NCI-H2107 (cell line): ENCODE results near the gene GDNF.
A peak's percentile ranks its signal among the peaks of the same experiment; 100 is the strongest.

Experiments used
- DNase-seq: peaks from one replicate; lab custom pipeline; 2025; lab: John Stamatoyannopoulos, UW

GDNF gene

DNA sequence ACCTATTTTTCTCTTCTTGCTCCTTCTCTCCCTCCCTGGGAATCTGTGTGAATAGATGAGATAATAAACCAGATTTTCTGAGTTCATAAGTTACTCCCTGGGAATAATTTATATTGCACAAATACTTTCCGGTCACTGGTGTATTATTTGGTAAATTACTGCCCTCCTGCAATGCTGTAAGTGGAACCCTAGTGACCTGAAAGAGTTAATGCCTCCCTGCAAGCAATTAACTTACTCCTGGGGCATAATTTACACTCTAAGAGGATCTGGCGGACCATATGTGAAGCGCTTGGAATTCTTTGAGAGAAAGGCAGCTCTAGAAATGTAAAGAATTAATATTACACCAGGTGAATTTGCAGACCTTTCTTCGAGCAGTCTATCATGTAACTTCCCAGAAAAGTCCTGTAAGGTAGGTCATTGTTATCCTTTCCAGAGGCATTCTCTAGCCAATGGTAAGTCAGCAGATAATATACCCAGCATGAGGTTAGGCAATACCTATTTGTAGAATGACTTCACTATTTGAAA, 7.0 kb upstream of the GDNF start:
- DNase-seq: no peak

DNA sequence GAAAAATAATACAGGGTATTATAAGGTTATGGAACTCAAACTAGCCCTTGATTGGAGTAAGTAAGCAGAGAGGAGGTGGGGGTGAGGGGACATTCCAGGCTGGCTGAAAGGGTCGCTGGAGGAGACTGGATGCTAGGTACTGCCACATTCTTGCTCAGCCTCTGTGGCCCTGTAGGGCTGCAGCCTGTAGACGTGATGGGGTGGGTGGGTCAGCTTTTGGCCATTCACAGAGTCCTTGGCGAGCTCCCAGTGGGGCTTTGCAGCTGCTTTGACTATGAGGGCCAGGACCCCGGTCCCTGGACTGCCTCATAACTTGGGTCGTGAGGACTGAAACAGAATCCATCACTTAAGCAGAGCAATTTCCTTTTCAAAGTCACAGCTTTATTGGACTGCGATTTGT, 4.2 kb upstream of the GDNF start:
- DNase-seq: no peak

DNA sequence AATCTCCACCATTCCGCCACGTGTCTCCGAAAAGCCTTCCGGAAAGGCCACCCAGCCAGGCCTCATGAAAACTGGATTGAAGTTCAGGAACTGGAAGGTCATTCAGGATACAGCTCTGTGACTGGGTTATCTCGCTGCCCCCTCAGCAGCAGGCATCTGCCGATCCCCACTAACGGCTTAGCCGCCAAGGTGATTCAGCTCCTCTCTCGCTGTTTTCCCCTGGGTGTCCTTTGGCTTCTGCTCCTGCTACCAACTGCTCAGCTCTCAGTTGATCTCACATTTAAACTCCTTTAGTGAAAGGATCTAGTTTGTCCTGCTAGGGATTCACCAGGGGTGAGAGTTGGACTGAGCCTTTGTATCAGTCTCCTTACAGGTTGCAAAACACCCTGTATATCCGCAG, 2.2 kb upstream of the GDNF start:
- no peak for DNase-seq

DNA sequence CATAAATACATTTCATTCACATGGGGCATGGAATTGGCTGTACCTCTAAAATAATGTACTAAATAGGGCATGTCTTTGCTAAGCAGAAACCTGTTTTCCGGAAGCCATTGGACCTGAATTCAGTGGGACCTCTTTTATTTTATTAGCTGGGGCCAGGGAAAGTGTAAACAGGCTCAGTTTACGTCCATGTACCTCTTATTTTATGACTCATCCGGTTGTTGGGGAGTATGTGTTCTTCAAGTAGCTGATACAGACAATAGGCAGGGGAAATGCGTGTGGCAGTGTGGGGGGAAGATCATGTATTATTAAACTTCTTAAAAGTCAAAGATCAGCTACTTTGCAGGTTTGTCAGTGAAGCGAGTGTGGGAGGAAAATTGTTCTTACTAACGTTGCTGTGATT, 1.4 kb upstream of the GDNF start:
- no peak for DNase-seq

DNA sequence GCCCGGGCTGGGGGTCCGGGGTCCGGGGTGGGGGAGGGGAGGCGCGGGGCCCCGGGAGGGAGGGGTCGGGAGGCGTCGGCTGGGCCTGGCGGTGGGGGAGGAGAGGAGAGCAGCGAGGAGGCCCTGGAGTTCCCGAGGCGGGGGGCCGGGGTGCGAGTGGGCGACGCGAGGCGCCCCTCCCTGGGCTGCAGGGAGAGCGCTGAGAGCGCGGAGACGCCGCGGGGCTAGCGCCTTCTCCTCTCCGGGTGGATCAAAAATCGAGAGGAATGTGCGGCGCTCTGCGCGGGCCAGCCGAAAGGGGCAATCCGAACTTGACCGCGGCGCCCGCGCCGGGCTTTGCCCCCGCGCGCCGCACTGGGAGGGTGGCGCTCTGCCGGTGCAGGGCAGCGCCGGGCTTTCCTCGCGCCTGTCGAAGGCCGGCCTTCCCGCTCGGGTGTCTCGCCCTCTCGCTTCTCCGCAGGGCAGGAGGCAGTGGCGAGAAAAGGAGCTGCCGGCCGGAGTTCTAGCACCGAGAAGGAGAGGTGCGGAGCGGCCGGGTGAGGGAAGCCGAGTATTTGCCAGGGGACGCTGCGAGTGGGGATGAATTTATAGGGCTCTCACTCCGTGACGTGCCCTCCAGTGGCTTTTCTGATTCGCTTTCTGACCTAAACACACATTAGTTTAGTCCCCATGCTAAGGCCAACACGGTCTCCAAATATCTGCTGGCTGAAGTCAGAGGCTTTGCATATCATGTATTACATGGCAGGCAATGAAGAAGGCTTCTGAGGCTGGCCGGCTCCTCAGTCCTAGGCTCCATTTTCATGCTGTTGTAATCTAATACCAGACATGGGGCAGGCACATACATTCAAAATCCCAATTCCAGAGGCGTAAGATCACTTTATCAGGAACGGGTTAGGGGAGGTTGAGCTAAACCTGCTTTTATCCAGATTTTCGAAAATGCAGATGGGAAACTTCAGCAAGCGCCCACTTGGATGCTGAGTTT, 503 bp upstream of the GDNF start:
- no peak for DNase-seq

DNA sequence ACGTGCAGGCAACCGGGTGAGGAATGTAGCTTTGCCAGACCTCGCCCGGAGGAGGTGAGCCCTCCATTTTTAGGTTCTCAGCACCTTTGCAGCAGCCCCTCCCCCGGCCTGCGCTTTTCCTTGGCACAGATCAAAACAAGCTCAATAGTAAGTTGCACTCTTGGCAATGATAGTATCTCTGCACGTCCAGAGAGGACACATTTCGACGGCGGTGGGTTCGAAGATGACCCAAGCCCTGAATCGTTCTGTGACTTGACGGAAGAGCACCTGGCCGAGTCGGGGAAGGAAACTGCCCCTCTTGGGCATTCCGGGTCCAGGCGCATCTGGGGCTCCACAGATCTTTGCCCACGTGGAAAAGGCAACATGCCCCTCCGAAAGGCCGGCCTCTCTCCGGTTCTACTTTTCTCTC, 904 bp downstream of the GDNF start:
- DNase-seq: no peak

DNA sequence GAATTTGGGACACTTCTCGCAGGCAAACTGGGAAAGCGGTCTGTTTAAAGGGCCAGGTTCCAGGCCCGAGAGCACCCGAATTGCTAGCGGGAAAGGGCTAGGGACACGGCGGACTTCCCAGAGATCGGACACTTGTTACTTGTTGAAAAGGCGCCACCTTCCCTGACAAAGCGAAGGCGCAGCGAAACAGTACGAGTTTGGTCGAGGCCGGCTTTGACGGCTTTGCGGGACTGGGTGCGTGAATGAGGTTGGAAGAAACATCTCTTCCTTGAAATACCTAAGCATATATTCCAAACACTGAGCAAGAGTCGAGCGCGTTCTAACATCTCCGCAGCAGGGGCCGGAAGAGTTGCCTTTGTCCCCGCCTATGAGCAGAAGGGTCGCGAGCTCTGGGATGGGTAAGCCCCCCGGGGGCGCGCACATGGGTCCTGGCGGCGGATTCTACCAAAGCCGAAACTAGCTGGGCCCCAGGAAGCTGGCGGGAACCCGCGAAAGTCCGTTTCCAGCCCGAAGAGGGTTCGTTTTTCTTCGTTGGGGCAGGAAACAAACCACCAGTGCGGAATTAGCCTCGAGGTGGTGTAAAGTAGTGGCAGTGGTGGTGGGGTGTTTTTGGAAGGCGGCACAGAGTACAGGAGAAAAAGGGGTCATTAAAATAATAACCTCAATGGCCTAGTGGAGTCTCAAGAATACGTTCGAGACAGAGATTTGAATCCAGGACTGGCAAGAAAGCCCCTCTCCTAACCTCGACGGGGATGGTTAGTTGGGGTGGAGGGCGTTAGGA, 1.5 kb downstream of the GDNF start:
- no peak for DNase-seq

DNA sequence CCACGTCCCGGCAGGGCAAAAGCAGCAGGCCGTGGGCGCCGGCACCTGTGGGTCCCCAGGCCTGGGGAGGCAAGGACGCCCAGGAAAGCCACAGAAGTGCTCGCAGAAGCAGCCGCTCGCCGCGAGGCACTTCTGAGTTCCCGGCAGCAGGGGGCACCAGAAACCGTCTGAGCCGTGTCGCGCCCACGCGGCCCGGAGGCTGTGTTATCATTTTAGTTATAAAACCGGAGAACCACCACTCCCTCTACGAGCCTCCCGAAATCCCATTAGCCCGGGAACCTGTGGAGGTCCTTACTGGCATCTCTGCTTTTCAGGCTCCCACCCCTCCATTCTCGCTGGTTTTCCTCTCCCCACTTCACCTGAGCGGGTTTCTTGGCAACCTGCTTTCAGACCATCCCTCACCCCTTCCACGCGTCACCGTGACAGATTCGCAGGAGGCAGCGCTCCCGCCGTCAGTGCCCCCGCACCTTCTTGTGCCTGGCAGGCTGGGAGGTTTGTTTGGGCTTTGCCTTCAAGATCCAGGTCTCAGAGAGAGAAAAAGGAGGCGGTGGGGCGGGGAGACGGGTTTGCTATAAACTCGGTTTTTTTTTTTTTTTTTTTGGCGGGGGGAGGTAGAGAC, 2.3 kb downstream of the GDNF start:
- peak; percentile 49 for DNase-seq

DNA sequence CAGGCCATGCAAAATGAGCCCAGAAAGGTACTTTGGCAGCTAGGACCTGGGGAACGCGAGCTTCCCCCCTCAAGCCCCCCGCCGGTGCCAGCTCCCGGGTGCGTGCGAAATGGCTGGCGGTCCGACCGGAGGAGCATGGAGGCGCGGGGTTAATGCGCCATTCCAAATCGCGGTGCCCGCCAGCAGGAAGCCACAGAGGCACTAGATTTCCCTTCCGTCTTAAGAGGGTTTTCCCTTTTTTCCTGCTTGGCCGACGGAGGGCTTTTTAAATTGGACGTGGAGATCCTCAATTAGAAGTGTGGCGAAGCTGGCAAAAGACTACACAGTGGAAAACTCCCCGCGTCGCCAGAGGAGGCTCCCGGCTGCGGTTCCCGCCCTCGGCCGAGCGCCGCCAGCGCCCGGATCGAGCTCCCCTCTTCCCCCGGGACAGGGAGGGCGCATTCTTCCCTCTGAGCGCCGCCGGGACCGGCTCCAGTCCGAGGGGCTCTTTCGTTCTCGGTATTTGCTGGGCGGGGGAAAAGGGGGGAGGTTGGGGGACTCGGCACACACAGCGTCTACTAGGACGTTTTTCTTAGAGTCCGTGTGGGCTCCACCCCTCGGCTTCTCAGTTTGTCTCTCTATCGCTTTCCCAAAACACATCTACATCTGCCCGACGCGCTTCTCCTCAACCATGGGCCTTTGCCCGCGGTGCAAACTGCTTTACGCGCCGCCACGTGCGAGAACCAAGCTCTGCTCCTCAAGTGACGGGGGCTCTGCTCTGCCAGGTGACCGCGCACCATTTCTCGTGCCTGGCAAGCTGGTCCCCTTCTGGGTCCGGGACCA, 3.0 kb downstream of the GDNF start:
- no peak for DNase-seq

DNA sequence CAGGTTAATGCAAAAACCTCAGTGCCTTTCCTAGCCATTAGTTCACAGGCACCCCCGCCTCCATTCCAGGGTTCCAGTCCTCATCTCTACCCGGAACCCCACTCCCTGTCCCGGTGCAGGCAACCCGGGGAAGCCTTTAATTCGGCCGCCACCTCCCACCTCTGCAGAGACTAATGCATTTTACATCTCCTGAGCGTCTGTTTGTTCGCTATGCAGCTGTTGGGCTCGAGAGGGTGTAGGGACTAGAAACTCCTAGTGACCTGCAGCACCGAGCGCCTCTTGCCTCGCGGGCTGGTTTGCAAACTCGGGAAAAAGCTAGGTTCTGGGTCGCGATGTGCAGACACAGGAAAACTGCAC, 3.6 kb downstream of the GDNF start:
- no peak for DNase-seq

DNA sequence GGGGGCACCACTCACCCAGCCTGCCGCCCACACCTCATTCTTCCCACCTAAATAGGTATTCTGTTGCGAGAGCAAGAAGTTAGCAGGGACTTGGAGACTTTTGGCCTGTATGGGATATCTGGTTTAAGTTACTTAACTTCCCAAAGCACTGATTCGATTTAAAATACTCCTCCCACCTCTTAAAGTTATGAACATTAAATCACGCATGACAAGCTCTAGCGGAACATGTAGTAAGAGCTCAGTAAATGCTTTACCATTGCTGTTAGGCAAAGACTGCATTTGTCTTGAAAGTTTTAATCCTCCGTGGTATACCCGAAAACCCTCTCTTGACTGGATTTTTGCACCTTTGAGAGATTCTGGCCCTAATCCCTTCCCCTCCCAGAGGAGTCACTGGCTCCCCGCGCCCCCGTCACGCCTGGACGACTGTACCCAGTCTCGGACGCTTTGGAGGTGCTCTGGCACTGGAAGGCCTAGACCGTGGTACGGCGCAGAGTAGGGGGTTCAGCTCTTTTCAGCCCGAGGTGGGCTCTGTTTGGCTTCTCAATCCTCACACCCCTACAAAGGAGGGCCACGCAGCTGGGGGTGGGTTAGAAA, 4.4 kb downstream of the GDNF start:
- no peak for DNase-seq

DNA sequence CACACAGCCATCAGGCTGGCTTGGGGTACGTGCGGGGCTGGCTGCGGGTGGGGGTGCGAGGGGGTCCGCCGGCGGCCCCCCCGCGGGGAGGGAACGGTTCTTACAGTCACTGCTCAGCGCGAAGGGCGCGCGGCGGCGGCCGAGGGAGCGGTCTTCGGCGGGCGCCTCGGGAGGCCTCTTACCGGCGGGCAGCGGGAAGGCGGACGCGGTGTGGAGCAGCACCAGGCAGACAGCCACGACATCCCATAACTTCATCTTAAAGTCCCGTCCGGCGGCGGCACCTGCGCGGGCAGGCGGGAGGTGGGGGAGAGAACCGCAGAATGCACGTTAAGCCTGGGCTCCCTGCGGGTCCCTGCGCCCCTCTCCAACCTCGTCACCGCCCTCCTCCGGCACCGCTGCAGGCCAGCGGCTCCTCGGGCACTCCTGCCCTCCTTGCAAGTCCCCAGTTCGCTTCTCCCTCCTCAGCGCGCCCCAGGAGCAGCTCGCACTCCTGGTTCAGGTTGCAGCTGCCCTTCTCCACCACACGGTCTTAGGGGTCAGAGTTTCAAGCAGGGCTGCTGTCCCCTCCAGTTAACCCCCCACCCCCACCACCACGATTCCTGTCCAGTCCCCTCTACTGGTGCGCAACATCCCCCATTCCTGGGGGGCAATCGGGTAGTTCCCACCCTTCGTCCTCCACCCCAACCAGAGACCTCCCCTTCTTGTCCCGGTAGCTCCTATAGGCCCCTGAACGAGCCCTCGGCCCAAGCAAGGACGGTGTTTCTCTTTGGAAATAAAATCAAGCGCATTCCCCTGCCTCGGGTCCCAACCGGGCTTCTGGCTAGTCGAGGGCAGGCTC, 5.1 kb downstream of the GDNF start:
- no peak for DNase-seq

DNA sequence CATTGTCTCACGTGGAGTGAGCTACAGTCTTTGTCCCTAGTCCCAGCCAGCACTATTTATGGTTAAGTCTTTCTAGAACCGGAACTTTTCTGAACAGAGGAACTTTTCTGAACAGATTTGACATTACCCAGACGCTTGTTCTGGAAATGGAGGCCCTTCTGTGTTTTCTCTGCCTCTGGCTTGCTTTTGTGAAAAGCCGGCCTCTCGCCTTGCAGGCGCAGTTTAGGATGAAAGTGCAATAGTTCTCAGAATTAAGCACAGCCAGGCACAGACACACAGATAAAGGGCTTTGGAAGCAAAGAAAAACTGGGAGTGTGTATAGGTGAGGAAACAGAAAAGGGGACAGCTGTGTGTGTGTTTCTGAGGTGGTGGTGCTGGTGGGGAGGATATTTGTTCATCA, 5.9 kb downstream of the GDNF start:
- DNase-seq: no peak

DNA sequence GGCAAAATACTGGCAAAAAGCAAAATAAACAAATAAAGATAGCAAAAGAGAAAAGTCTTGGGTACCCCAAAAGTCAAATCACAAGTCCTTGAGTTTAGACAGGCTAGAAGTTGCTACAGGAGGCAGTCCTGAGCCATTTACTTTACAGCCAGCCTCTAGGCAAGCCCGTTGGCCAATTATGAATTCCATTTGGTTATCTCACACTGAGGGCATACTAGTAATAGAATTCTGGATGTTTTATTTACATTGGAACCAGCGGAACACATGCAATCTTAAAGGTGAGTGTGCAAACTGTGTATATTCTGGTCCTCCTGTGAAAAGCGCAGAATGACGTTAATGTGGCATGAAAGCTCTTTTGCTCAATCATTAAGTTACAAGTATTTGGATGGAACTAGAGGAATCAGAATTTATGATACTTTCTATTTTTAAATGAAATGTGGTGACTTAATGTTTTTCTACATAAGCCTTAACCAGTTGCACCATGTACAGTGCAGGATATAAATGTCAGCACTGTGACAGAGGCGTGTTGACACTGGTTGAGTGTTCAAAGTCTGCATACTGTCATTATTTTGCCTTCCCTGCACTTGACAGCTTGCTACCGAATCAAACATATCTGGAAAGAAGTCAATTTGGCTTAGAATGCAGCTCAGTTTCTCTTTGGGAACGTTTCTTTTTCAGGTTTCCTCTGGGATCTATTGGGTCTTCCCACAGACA, 7.9 kb downstream of the GDNF start:
- DNase-seq: no peak

DNA sequence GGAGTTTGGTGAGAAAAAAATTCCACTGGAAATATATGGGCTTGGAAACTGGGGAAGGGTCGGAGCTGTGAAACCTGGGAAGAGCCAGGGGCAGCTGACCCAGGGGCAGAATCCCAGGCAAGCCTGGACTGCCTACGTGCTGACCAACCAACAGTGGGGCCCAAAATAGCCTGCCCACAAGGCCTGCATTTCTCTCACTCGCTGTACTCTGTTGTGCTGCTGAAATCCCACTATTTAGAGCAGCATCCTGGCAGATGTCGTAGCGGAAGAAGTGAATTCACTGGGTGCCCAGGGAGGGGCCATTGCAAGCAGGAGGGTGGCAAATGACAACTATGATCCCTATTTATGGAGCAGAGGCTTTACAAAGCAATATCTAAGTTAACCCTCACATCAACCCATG, 9.5 kb downstream of the GDNF start:
- no peak for DNase-seq

DNA sequence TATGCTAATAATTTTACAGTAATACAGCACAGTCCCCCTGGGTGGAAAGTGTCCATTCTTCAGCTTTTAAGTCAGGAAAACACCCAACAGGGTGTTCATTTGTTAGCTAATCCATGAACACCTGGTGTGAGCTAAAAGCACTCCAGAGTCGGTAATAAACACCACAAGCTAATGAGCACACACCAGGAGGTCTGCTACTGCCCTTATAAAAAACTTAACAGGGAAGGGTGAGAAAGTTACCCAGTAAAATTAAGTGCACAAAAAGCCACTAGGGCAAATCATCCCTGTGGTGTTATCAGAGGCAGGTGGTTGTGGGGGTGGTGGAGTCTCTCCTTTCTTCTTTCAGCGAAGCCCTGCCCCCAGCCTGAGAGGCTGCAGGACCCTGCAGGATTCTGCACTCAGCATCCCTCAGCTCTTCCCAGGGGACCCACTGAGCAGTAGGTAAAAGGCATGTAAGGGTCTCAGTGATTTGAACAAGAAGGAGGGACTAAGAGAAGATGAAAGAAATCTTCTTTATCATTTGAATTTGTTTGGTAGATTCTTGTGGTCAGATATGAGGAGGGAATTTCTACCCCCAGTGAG, 14.4 kb downstream of the GDNF start:
- DNase-seq: peak; percentile 83

DNA sequence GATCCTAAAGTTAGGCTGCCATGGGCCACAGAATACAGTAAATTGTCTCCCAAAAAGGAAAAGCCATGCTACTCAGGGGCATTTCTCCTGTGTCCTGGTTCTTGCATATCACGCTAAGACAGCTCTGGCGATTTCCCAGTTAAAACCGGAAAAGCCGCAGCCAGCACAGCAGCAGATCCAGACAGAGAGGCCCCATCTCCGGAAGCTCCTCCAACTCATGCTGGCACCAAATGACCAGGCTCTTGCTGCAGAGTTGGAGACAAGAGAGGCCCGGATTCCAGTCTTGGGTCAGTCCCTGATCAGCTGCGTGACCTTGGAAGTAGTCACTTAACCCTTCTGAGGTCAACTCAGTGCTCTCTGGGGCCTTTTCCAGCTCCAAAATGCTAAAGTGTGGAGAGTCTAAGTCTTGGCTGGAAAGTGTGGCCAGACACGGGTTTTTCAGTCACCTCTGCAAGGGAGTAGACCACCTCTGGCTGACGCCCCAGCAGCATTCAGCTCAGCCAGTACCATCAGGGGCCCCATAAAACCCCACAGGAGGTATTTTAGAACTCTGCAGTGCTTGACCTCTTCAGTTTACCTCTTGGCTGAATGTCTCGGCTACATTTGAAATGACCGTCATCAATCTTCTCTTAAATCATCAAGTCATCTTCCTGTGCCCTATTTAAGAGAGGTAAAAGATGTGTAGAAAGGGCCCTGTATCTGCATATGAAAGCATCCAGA, 16.2 kb downstream of the GDNF start:
- DNase-seq: no peak

DNA sequence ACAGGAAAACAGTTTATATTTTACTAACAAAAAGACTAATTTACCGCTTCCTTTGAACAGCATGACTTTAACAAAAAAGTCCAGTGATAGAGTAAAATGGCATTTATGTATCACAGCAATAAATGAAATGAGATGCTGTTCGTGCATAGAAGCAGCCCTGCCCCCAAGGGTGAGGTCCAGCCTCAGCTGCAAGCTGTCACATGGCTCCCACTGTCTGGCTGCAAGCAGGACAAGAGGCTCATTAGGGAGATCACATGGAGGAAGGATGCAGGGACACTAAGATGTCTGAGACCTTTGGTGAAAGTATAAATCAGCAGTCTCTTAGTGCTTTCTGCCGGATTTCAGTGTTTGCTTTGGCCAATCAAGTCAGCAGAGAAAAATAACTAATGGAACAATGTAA, 23.0 kb downstream of the GDNF start:
- DNase-seq: no peak

DNA sequence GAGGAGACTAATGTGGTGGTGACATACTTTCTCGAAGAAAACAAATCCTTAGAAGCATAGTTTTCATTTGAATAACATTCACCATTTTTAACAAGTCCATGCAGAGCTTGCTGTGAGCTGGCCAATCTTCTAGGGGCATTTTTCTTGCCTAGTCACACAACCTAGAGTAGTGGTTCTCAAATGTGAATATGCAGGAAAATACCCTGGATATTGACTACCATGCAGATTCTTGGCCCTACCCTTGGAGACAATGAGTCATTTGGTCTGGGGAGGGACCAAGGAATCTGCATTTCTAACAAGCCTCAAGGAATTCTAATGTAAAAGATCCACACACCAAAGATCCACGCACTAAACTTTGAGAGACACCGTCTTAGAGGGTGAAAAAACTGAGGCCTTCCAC, 23.5 kb downstream of the GDNF start:
- no peak for DNase-seq
